NT2/D1 (cell line): ENCODE measurements around the gene AKR1A1.
"Not testable (repeated sequence)": the region's sequence is repeated elsewhere in the genome, so short reads cannot be mapped to it uniquely, and the experiment has no call there.

Experiments used
- YY1 ChIP-seq: IDR thresholded peaks from 2 replicates; pipeline ENCODE4 v1.6.1; 2011; ENCODE audit not compliant: insufficient read length, insufficient read depth
- ZNF274 ChIP-seq: IDR thresholded peaks from 2 replicates; pipeline ENCODE4 v1.6.1; 2011; ENCODE audit warnings: mild to moderate bottlenecking, low read depth, low read length

DNA sequence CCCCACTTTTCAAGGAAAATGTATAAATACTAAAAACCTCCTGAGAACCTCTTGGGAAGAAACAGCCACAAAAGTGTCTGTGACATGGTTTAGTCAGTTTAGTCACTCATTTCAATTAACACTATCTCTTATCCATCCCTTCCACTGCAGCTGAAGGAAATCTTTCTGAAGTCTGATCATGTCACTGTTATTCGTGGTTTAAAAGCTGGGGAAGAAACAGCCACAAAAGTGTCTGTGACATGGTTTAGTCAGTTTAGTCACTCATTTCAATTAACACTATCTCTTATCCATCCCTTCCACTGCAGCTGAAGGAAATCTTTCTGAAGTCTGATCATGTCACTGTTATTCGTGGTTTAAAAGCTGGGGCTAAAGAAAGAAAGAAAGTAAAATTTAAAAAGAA, 27.1 kb upstream of the AKR1A1 start:
- TF ChIP-seq ZNF274, YY1: not testable (repeated sequence)
